Measurements from ENCODE around the gene ZSWIM1. TPM values are rescaled to one million over a fixed set of nuclear protein-coding genes. Genes with fewer than 3 reads are reported as not detected.
A peak's percentile ranks its signal among the peaks of the same experiment; 100 is the strongest.
"Not testable (repeated sequence)": the region's sequence is repeated elsewhere in the genome, so short reads cannot be mapped to it uniquely, and the experiment has no call there.

The ZSWIM1 gene
- polyA plus RNA-seq, 6 donors from 2014 or later = 3.0 to 11.6 (median 4.7) TPM; not detected in 1

DNA sequence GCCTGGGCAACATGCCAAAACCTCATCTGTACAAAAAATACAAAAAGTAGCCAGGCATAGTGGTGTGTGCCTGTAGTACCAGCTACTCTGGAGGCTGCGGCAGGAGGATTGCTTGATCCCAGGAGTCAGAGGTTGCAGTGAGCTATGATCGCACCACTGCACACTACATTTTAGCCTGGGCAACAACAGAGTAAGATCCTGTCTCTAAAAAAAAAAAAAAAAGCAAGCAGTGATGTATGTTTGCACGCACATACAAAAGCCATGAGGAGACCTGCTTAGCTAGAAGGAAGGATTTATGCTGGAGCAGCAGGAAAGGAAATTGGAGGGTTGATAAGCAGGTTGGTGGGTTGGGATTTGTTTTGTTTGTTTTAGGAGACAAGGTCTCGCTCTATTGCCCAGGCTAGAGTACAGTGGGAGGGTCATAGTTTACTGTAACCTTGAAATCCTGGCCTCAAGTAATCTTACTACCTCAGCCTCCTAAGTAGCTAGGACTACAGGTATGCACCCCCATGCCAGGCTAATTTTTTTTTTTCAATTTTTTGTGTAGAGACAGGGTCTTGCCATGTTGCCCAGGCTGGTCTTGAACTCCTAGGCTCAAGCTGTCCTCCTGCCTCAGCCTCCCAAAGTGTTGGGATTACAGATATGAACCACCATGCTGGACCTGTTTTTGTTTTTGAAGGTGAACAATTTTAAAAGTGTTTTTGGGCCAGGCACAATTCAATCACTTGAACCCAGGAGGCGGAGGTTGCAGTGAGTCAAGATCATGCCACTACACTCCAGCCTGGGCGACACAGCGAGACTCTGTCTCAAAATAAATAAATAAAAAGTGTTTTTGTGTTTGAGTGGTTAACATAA, 19.6 kb upstream of the ZSWIM1 start:
- peaks cover 30 to 32% (median 31%) of the 10 kb centered on the region in 3 donors for H3K4me1 Mint-ChIP-seq
- no peaks in the 10 kb centered on the region for H3K27me3 Mint-ChIP-seq
- no peak overlapping the region for H3K27ac Mint-ChIP-seq
- ATAC-seq (ENCODE audit: low read depth in 2 of 2) (no peak), DNase-seq (no peak)
- H3K4me3 Mint-ChIP-seq = no peak overlapping the region
- no peaks in the 10 kb centered on the region for H3K9me3 Mint-ChIP-seq
- H3K36me3 Mint-ChIP-seq = peaks cover 6 to 11% of the 10 kb centered on the region in 2 donors

DNA sequence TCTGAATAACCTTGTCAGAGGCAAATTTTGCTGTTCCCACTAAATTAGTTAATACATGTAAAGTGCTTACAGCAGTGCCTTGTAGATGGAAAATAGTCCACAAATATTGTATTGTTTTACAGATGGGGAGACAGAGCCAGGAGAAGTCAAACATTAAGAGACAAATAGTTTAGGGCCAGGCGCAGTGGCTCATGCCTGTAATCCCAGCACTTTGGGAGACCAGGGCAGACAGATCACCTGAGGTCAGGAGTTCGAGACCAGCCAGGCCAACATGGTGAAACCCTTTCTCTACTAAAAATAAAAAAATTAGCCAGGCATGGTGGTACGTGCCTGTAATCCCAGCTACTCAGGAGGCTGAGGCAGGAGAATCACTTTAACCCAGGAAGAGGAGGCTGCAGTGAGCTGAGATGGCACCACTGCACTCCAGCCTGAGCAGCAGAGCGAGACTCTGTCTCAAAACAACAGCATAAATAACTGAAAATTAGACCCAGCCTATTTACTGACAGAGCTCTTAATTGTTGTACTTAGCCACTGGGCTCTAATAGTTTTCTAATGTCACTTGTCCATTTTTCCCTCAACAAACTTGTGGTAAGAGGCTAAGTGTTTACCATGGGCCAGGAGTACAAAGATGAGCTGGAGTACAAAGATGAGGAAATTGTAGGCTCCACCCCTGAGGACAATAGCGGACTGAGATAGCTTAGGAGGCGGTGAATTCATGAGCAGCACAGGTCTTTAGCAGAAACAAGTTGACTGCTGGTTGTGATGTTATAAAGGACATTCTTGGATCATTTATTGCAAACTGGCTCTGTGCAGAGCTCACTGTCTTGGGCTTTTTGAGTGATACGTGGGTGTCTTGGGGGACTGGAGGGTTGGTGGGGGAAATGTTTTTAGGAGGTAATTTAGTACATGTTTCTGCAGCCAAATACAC, 17.2 kb upstream of the ZSWIM1 start:
- ATAC-seq (ENCODE audit: low read depth in 2 of 2) (no peak), DNase-seq (no peak)
- Mint-ChIP-seq H3K36me3 (peaks cover 6 to 11% of the 10 kb centered on the region in 2 donors), H3K4me1 (peaks cover 13 to 20% (median 15%) of the 10 kb centered on the region in 3 donors), H3K9me3 (no peaks in the 10 kb centered on the region), H3K27ac (no peak overlapping the region), H3K27me3 (no peaks in the 10 kb centered on the region), H3K4me3 (no peak overlapping the region)

DNA sequence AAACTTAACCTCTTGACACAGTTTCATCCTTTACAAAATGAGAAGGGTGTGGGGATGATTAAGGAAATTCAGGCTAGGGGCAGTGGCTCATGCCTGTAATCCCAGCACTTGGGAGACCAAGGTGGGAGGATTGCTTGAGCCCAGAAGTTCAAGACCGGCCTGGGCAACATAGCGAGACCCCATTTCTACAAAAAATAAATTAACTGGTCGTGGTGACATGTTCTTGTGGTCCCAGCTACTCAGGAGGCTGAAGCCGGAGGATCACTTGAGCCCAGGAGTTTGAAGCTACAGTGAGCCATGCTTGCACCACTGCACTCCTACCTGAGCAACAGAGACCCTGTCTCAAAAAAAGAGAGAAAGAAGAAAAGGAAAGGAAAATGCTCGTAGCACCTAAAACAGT, 14.6 kb upstream of the ZSWIM1 start:
- Mint-ChIP-seq H3K27me3 (no peaks in the 10 kb centered on the region), H3K36me3 (no peaks in the 10 kb centered on the region), H3K4me3 (no peak overlapping the region), H3K9me3 (no peaks in the 10 kb centered on the region), H3K4me1 (peaks cover under 1 to 6% (median under 1%) of the 10 kb centered on the region in 3 donors), H3K27ac (peak overlapping the region in 1 of 6 donors; percentile 77)
- DNase-seq = no peak
- ATAC-seq (ENCODE audit: low read depth in 2 of 2) = no peak

DNA sequence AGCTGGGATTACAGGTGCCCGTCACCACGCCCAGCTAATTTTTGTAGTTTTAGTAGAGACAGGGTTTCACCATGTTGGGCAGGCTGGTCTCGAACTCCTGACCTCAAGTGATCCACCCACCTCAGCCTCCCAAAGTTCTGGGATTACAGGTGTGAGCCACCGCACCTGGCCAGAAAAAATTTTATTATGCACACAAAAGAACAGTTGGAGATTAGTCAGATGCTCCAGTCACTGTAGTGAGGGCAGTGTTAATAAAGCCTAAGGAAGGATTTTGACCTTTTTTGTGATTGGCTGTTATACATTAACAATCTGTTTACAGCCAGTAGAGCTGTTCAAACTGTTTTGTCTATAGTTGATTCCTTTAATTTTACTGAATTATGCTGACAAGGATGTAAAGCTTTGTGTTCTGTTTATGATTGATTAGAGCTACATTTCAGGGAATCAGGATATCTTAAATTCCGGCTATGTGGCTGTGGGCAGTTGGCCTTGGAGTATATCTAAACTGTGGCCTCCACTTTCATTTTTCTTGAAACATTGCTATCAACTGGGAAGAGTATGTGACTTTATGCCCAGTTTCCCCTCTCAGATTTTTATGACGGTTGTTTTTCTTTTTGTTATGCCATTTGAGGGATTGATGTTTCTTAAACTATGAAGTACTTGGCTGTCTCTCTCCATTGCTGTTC, 13.8 kb upstream of the ZSWIM1 start:
- Mint-ChIP-seq H3K4me3 (no peak overlapping the region), H3K9me3 (no peaks in the 10 kb centered on the region), H3K36me3 (peaks cover 0 to 1% of the 10 kb centered on the region in 2 donors), H3K27me3 (no peaks in the 10 kb centered on the region), H3K27ac (no peak overlapping the region), H3K4me1 (peaks cover 0 to 6% (median 0%) of the 10 kb centered on the region in 3 donors)
- DNase-seq (no peak), ATAC-seq (ENCODE audit: low read depth in 2 of 2) (no peak)

DNA sequence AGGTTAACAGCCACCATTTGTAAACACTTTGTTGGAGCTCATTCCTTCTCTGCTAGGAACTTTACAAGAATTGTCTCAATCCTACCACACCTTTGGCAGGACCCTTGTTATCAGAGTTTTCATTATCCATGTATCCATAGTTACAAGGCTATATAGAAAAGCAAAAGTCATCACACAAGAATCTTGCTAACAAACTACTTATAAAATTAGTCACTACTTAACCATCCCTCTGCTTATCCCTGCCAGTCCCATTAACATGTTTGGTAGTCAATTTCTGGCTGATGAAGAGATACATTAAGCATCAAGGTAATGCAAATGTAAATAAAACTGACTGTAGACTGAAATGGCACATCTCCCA, 13.2 kb upstream of the ZSWIM1 start:
- ATAC-seq (ENCODE audit: low read depth in 2 of 2) = no peak
- Mint-ChIP-seq H3K4me1 (peaks cover 0 to 6% (median 0%) of the 10 kb centered on the region in 3 donors), H3K9me3 (no peaks in the 10 kb centered on the region), H3K36me3 (peaks cover 0 to 3% of the 10 kb centered on the region in 2 donors), H3K27ac (no peak overlapping the region), H3K4me3 (no peak overlapping the region), H3K27me3 (no peaks in the 10 kb centered on the region)
- DNase-seq = no peak

DNA sequence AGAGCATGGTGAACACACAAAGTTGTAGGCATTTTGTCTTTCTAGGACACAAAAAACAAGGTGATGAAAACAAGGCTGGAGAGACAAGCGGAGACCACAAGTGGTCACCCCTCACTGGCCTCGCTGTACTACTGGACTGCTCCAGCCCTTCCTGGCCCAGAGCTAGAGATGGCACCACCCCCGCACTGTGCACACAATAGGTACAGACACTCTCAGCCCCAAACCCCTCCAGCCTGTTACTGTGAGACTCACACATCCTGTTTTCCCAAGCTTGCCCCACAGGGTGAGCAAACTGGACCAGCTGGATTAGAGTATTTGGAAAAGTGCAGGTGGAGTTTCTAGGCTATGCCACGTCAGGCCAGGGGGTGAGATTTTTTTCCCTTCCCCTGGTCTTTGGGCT, 8.4 kb upstream of the ZSWIM1 start:
- Mint-ChIP-seq H3K27ac (peak overlapping the region in 1 of 6 donors; percentile 71), H3K27me3 (no peaks in the 10 kb centered on the region), H3K36me3 (peaks cover 0 to 3% of the 10 kb centered on the region in 2 donors), H3K4me3 (no peak overlapping the region), H3K9me3 (no peaks in the 10 kb centered on the region), H3K4me1 (no peaks in the 10 kb centered on the region)
- ATAC-seq (ENCODE audit: low read depth in 2 of 2) = no peak
- DNase-seq = no peak

DNA sequence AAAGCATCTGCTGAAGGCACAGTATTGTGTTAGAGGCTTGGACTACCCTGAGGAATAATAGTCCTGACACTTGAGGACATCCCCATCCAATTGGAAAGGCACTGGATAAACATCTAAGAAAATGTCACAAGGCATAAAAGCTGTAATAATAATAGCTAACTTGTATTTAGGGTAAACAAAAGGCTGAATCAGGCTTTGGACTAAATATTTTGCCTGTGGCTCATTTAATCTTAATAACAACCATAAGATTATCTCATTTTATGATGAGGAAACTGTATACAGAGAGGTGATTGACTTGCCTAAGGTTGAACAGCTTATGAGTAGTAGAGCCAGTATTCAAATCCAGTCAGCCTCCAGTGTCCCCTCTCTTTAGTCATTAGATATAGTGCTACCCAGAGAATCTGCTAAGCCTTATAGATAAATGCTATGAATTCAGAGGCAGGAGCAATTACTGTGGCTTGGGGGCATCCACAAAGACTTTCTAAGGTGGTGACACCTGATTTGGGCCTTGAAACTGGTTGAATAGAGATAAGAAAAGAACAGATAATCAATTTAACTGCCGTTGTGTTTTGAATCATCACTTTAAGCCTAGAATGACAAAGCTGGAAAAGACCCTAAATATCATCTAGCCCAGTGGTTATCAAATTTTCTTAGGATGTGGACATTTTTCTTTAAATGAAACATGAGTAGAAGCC, 7.5 kb upstream of the ZSWIM1 start:
- H3K27ac Mint-ChIP-seq = no peak overlapping the region
- H3K4me1 Mint-ChIP-seq = no peaks in the 10 kb centered on the region
- ATAC-seq (ENCODE audit: low read depth in 2 of 2) = no peak
- no peaks in the 10 kb centered on the region for H3K27me3 Mint-ChIP-seq
- peaks cover 0 to 3% of the 10 kb centered on the region in 2 donors for H3K36me3 Mint-ChIP-seq
- DNase-seq = no peak
- H3K4me3 Mint-ChIP-seq = peak overlapping the region in 1 of 8 donors; percentile 70
- no peaks in the 10 kb centered on the region for H3K9me3 Mint-ChIP-seq

DNA sequence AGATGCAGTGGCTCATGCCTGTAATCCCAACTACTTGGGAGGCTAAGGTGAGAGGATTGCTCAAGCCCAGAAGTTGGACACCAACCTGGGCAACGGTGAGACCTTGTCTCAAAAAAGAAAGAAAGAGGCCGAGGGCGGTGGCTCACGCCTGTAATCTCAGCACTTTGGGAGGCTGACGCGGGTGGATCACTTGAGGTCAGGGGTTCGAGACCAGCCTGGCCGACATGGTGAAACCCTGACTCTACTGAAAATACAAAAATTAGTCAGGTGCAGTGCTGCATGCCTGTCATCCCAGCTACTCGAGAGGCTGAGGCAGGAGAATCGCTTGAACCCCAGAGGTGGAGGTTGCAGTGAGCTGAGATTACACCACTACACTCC, 6.9 kb upstream of the ZSWIM1 start:
- DNase-seq = not testable (repeated sequence)

DNA sequence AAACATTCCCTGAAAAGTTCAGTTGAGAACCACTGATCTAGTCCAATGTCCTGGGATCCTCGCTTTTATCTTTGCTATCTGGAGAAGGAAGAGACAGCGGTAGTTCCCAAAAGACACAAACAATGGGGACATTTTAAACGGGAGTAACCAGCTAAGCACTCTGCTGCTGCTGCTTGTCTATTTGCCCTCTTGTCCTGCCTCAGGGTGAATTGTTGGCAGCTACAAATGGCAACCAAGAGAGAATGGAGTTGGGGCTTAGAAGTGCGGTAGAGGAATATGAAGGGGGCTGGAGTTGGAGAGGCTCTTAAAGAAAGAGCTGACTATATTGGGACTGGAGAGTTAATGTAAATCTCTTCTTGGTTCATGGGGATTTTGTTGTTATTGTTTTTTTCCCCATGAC, 6.5 kb upstream of the ZSWIM1 start:
- Mint-ChIP-seq H3K27ac (no peak overlapping the region), H3K9me3 (no peaks in the 10 kb centered on the region), H3K27me3 (no peaks in the 10 kb centered on the region), H3K36me3 (peaks cover 0 to 3% of the 10 kb centered on the region in 2 donors), H3K4me1 (no peaks in the 10 kb centered on the region), H3K4me3 (no peak overlapping the region)
- ATAC-seq (ENCODE audit: low read depth in 2 of 2) (no peak), DNase-seq (no peak)

More for the DNA sequence above, 6.9 kb upstream of the ZSWIM1 start:
- ATAC-seq (ENCODE audit: low read depth in 2 of 2); H3K9me3 Mint-ChIP-seq; H3K27ac Mint-ChIP-seq; H3K27me3 Mint-ChIP-seq; H3K36me3 Mint-ChIP-seq; H3K4me1 Mint-ChIP-seq: not testable (repeated sequence)
- peak overlapping the region in 1 of 8 donors; percentile 70 for H3K4me3 Mint-ChIP-seq

DNA sequence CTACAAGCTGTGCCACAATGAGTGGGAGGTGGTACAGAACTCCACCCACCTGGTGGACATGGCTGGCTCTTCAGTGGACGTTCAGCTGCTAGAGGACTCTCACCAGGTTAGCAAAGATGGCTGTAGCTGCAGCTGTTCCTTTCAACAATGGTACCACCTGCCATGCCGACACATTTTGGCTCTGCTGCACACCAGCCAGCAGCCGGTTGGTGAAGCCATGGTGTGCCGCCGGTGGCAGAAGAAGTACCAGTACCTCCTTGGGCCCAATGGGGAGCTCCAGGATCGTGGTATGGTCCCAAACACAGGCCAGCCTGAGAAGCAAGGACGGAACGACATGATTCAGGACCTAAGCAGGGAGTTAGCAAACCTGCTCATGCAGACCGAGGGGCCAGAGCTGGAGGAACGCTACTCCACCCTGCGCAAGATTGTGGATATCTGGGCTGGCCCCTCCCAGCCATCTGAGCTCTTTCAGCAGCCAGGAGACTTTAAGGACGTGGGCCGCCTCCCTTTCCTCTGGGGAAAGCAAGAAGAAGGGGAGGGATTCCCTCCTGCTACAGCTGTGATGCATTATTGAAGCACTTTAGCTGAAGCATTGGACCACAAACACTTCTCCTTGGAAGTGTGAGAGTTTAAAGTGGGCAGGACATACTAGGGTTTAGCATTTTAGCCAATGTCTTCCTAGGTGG, 2.8 kb upstream of the ZSWIM1 start:
- ATAC-seq (ENCODE audit: low read depth in 2 of 2) = no peak
- H3K27me3 Mint-ChIP-seq = no peaks in the 10 kb centered on the region

DNA sequence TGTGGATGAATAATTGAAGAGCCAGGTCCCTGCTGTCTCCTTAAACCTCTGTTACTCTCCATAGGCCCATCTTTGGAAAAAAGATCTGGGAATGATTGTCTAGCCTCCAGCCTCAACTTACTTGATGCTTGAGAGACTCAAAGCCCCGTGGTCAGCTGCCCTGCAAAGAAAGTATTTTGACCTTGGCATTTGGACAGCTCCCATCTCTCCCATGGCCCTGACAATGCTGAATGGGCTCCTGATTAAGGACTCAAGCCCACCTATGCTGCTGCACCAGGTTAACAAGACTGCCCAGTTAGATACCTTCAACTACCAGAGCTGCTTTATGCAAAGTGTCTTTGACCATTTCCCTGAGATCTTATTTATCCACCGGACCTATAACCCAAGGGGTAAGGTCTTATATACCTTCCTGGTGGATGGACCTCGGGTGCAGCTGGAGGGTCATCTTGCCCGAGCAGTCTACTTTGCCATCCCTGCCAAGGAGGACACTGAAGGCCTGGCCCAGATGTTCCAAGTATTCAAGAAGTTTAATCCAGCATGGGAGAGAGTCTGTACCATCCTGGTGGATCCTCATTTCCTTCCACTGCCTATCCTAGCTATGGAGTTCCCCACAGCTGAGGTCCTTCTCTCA, 1.6 kb downstream of the ZSWIM1 start:
- peak overlapping the region in 4 of 6 donors; percentile 1 to 95 (median 50) for H3K27ac Mint-ChIP-seq
- H3K9me3 Mint-ChIP-seq = no peaks in the 10 kb centered on the region
- no peaks in the 10 kb centered on the region for H3K27me3 Mint-ChIP-seq
- no peak for DNase-seq
- H3K4me1 Mint-ChIP-seq = peaks cover 25 to 31% (median 27%) of the 10 kb centered on the region in 3 donors
- ATAC-seq (ENCODE audit: low read depth in 2 of 2) = no peak
- H3K4me3 Mint-ChIP-seq = peak overlapping the region; percentile 53 to 90 (median 78)
- H3K36me3 Mint-ChIP-seq = peaks cover 0 to 13% of the 10 kb centered on the region in 2 donors

More for the DNA sequence above, 2.8 kb upstream of the ZSWIM1 start:
- peaks cover 17 to 24% (median 24%) of the 10 kb centered on the region in 3 donors for H3K4me1 Mint-ChIP-seq
- H3K9me3 Mint-ChIP-seq = no peaks in the 10 kb centered on the region
- no peak for DNase-seq
- no peak overlapping the region for H3K27ac Mint-ChIP-seq
- peaks cover 0 to 1% of the 10 kb centered on the region in 2 donors for H3K36me3 Mint-ChIP-seq
- no peak overlapping the region for H3K4me3 Mint-ChIP-seq

DNA sequence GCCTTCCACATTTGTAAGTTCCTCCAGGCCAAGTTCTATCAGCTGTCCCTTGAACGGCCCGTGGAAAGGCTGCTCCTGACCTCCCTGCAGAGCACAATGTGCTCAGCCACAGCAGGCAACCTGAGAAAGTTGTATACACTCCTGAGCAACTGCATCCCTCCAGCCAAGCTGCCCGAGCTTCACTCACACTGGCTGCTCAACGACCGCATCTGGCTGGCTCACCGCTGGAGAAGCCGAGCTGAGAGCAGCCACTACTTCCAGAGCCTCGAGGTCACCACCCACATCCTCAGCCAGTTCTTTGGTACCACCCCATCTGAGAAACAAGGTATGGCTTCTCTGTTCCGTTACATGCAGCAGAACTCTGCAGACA, 2.1 kb downstream of the ZSWIM1 start:
- no peak for DNase-seq
- no peaks in the 10 kb centered on the region for H3K9me3 Mint-ChIP-seq
- H3K36me3 Mint-ChIP-seq = peaks cover 0 to 13% of the 10 kb centered on the region in 2 donors
- ATAC-seq (ENCODE audit: low read depth in 2 of 2) = no peak
- peak overlapping the region in 1 of 6 donors; percentile 82 for H3K27ac Mint-ChIP-seq
- no peaks in the 10 kb centered on the region for H3K27me3 Mint-ChIP-seq
- peaks cover 25 to 31% (median 27%) of the 10 kb centered on the region in 3 donors for H3K4me1 Mint-ChIP-seq
- H3K4me3 Mint-ChIP-seq = peak overlapping the region in 7 of 8 donors; percentile 13 to 90 (median 57)
